A549 (cell line): ENCODE results near the gene SENP8. TPM values are rescaled to one million over a fixed set of nuclear protein-coding genes. Genes with fewer than 3 reads are reported as not detected.

ENCODE experiments used
- ATAC-seq, 2 experiments: fragments of 200-7000 bp in 1 of 2; fragments of >200 bp in 1 of 2; cut with Nextera tagmentation in 1 of 2; cut with Tn5 transposase in 1 of 2; 3 replicates each; pipeline versions ENCODE4 v1.8.0 to v1.9.1; 2018 to 2020; ENCODE audit warnings: mild to moderate bottlenecking in 1 of 2, moderate library complexity in 1 of 2
- CTCF ChIA-PET: fragments of 300-600 bp; sonication (Branson Sonifier 250); formaldehyde crosslinking; extraction: SDS; loops from one replicate; lab custom pipeline; 2021; ENCODE audit warnings: antibody characterized with exemption, inconsistent platforms; lab: Yijun Ruan, JAX
- POLR2A ChIA-PET: fragments of 350-600 bp; formaldehyde crosslinking; extraction: SDS; loops from one replicate; lab custom pipeline; 2021; ENCODE audit warnings: antibody characterized with exemption, inconsistent platforms; lab: Yijun Ruan, JAX
- DNase-seq, 2 experiments: peaks; one replicate each; pipeline versions ENCODE4 v3.0.0 to v3.0.0-alpha.2; 2011 to 2016; ENCODE audit warnings: low read depth in 1 of 2, low spot score in 1 of 2
- FAIRE-seq: peaks from 2 replicates; lab custom pipeline; 2011; peaks lifted over from hg19 to GRCh38; lab: Jason Lieb, UNC
- H3K27ac ChIP-seq, 2 experiments: fragments of >200 bp; sonication (Bioruptor Twin); formaldehyde crosslinking; 3 replicates each; pipeline ENCODE4 v1.5.1; 2016 to 2017
- H3K4me1 ChIP-seq: fragments of >200 bp; sonication (Bioruptor Twin); formaldehyde crosslinking; 3 replicates; pipeline ENCODE4 v1.6.1; 2016
- H3K4me2 ChIP-seq: fragments of >200 bp; sonication (Bioruptor Twin); formaldehyde crosslinking; 3 replicates; pipeline ENCODE4 v1.6.1; 2016
- H3K4me3 ChIP-seq: fragments of >200 bp; sonication (Bioruptor Twin); formaldehyde crosslinking; 3 replicates; pipeline ENCODE4 v1.5.1; 2016
- H3K9me3 ChIP-seq: fragments of >200 bp; sonication (Bioruptor Twin); formaldehyde crosslinking; 3 replicates; pipeline ENCODE4 v1.6.1; 2016
- CEBPB ChIP-seq, 2 experiments: fragments of >200 bp in 1 of 2; sonication (Bioruptor Twin) in 1 of 2; formaldehyde crosslinking in 1 of 2; IDR thresholded peaks; 2 replicates each; pipeline ENCODE4 v1.6.1; 2012 to 2016
- CHD4 ChIP-seq: fragments of 200-600 bp; sonication (generic); IDR thresholded peaks from 2 replicates; pipeline ENCODE4 v1.6.1; 2016; ENCODE audit warnings: antibody characterized with exemption, mild to moderate bottlenecking, borderline replicate concordance
- EP300 ChIP-seq, 2 experiments: fragments of >200 bp; sonication (Bioruptor Twin); formaldehyde crosslinking; IDR thresholded peaks; 2 replicates in 1 of 2; 3 replicates in 1 of 2; pipeline ENCODE4 v1.6.1; 2016 to 2017
- ESRRA ChIP-seq: fragments of 150-350 bp; IDR thresholded peaks from 2 replicates; pipeline ENCODE4 v1.6.1; 2014; ENCODE audit warnings: mild to moderate bottlenecking, low read length, borderline replicate concordance
- FOSL2 ChIP-seq, 2 experiments: fragments of 450-650 bp in 1 of 2; fragments of >200 bp in 1 of 2; sonication (Bioruptor Twin) in 1 of 2; formaldehyde crosslinking; IDR thresholded peaks; 2 replicates each; pipeline versions ENCODE4 v1.5.0 to v1.6.1; 2016 to 2020; ENCODE audit warnings: mild to moderate bottlenecking in 1 of 2, moderate library complexity in 1 of 2
- GATA3 ChIP-seq: IDR thresholded peaks from 2 replicates; pipeline ENCODE4 v1.6.1; 2012; ENCODE audit warnings: borderline replicate concordance
- HEYL ChIP-seq: fragments of 250-450 bp; sonication (Bioruptor Pico); IDR thresholded peaks from 2 replicates; pipeline ENCODE4 v1.8.0; 2021; ENCODE audit warnings: mild to moderate bottlenecking, moderate library complexity
- HOXA7 ChIP-seq: fragments of 250-450 bp; sonication (Bioruptor Pico); IDR thresholded peaks from 2 replicates; pipeline ENCODE4 v1.5.0; 2020; ENCODE audit warnings: mild to moderate bottlenecking, moderate library complexity
- HOXB5 ChIP-seq: fragments of 250-450 bp; sonication (Bioruptor Pico); IDR thresholded peaks from 2 replicates; pipeline ENCODE4 v1.5.0; 2020; ENCODE audit warnings: mild to moderate bottlenecking, moderate library complexity
- JUN ChIP-seq, 2 experiments: fragments of >200 bp; sonication (Bioruptor Twin); formaldehyde crosslinking; IDR thresholded peaks; 2 replicates in 1 of 2; 3 replicates in 1 of 2; pipeline ENCODE4 v1.6.1; 2016 to 2017
- JUNB ChIP-seq: fragments of >200 bp; sonication (Bioruptor Twin); formaldehyde crosslinking; IDR thresholded peaks from 2 replicates; pipeline ENCODE4 v1.6.1; 2016
- NR3C1 ChIP-seq: fragments of >200 bp; sonication (Bioruptor Twin); formaldehyde crosslinking; IDR thresholded peaks from 3 replicates; pipeline ENCODE4 v1.6.1; 2017
- RAD21 ChIP-seq, 2 experiments: fragments of >200 bp in 1 of 2; sonication (Bioruptor Twin) in 1 of 2; formaldehyde crosslinking in 1 of 2; IDR thresholded peaks in 1 of 2; conservative IDR thresholded peaks in 1 of 2; 2 replicates in 1 of 2; 3 replicates in 1 of 2; pipeline ENCODE4 v1.6.1; 2012 to 2018; ENCODE audit warnings: inconsistent platforms in 1 of 2
- RCOR1 ChIP-seq: fragments of 150-350 bp; IDR thresholded peaks from 2 replicates; pipeline ENCODE4 v1.6.1; 2014; ENCODE audit warnings: antibody characterized with exemption, low read length, low read depth
- RFX5 ChIP-seq: fragments of 450-650 bp; IDR thresholded peaks from 2 replicates; pipeline ENCODE4 v1.7.1; 2014; ENCODE audit warnings: antibody characterized with exemption, mild to moderate bottlenecking, moderate library complexity
- RNF2 ChIP-seq: fragments of 200-600 bp; sonication (generic); IDR thresholded peaks from 2 replicates; pipeline ENCODE4 v1.6.1; 2016; ENCODE audit warnings: low read depth, mild to moderate bottlenecking, antibody characterized with exemption, moderate library complexity, borderline replicate concordance
- SMC3 ChIP-seq: fragments of >200 bp; sonication (Bioruptor Twin); formaldehyde crosslinking; IDR thresholded peaks from 3 replicates; pipeline ENCODE4 v1.6.1; 2018; ENCODE audit warnings: inconsistent platforms
- SREBF2 ChIP-seq: fragments of 450-650 bp; IDR thresholded peaks from 2 replicates; pipeline ENCODE4 v1.6.1; 2014; ENCODE audit warnings: mild to moderate bottlenecking, moderate library complexity
- TFCP2L1 ChIP-seq: fragments of 250-450 bp; sonication (Bioruptor Pico); IDR thresholded peaks from 2 replicates; pipeline ENCODE4 v1.5.0; 2021; ENCODE audit warnings: mild to moderate bottlenecking
- ZC3H11A ChIP-seq: fragments of 450-650 bp; IDR thresholded peaks from 2 replicates; pipeline ENCODE4 v1.6.1; 2014; ENCODE audit warnings: antibody characterized with exemption, mild to moderate bottlenecking
- ZFP36 ChIP-seq: fragments of 450-650 bp; IDR thresholded peaks from 2 replicates; pipeline ENCODE4 v1.6.1; 2014; ENCODE audit warnings: borderline replicate concordance; ENCODE audit not compliant: partially characterized antibody
- ZNF302 ChIP-seq: fragments of 250-450 bp; sonication (Bioruptor Pico); IDR thresholded peaks from 2 replicates; pipeline ENCODE4 v1.9.0; 2021; ENCODE audit warnings: inconsistent platforms, mild to moderate bottlenecking, moderate library complexity
- WGBS: methylation state at CpG from one replicate; pipeline ENCODE4 v1.1.6; 2017; ENCODE audit errors: missing lambda C conversion rate; 5-methylcytosine and 5-hydroxymethylcytosine counted together
- polyA plus RNA-seq, 4 experiments: library from polyadenylated mRNA; depleted of rRNA in 3 of 4; stranded (reverse); fragments of >200 nt; fragmentation: RNase III in 1 of 4; extraction: RNeasy Plus Mini Kit Qiagen cat#74134 plus additional on column Dnase treatment in 1 of 4; gene quantifications; 2 replicates in 3 of 4; 3 replicates in 1 of 4; pipeline ENCODE4 v1.2.3, GENCODE V29; 2011 to 2017
- TF ChIP-seq, protein P1 (sequence below): IDR thresholded peaks from 2 replicates; pipeline ENCODE4 v1.6.1; 2012
- TF ChIP-seq, protein P2 (sequence below): fragments of 200-600 bp; sonication (generic); IDR thresholded peaks from 2 replicates; pipeline ENCODE4 v1.6.1; 2016; ENCODE audit warnings: antibody characterized with exemption, mild to moderate bottlenecking, moderate library complexity
- TF ChIP-seq, protein P3 (sequence below): fragments of >200 bp; sonication (Bioruptor Twin); formaldehyde crosslinking; IDR thresholded peaks from 2 replicates; pipeline ENCODE4 v1.6.1; 2016
- TF ChIP-seq, protein P4 (sequence below): fragments of 250-450 bp; sonication (Bioruptor Pico); IDR thresholded peaks from 2 replicates; pipeline ENCODE4 v1.5.0; 2021; ENCODE audit warnings: mild to moderate bottlenecking, moderate library complexity, borderline replicate concordance
- TF ChIP-seq, protein P5 (sequence below): fragments of >200 bp; sonication (Bioruptor Twin); formaldehyde crosslinking; IDR thresholded peaks from 3 replicates; pipeline ENCODE4 v1.6.1; 2016
- TF ChIP-seq, protein P6 (sequence below): fragments of 450-650 bp; IDR thresholded peaks from 2 replicates; pipeline ENCODE4 v1.6.1; 2014; ENCODE audit warnings: antibody characterized with exemption

SENP8 gene
- polyA plus RNA-seq, 2 of the 4 experiments (the other 2 are of a cell fraction) = 1.2 to 3.7 TPM

DNA sequence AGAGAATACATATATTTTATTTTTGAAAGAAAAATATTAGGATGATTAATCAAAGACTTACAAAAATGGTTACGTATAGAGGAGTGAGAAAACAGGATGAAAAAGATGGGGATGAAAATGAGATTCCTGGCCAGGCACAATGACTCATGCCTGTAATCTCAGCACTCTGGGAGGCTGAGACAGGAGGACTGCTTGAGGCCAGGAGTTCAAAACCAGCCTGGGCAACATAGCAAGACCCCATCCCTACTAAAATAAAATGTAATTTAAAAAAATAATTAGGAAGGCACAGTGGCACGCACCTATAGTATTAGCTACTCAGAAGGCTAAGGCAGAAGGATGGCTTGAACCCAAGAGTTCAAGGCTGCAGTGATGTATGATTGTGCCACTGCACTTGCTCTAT, 12.1 kb upstream of the SENP8 start (continued):
- TF ChIP-seq ESRRA (no peak), RNF2 (no peak)
- TF ChIP-seq, all 56 proteins: peak for 0

DNA sequence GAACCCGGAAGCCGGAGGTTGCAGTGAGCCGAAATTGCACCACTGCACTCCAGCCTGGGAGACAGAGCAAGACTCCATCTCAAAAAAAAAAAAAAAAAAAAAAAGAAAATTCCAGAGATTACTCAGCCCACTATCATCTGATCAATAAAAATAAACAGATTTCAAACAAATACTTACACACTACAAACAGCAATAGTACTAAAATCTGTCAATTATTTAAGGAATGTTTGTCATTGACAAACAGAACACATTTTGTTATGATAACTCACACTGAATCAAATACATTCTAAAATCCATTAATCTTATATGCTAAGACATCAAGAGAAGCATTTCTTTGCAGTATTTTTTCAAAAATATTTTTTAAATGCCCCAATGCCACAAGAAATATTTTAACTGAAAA, 7.8 kb upstream of the SENP8 start:
- no peak overlapping the region for H3K4me3 ChIP-seq
- H3K9me3 ChIP-seq = no peaks in the 10 kb centered on the region
- peak overlapping the region; percentile 13; the same call in 2 of the 3 replicates for H3K4me2 ChIP-seq
- ChIA-PET CTCF (no interaction called here), POLR2A (no interaction called here)
- TF ChIP-seq GATA3 (peak; percentile 95), EP300 (IDR thresholded peaks at IDR 0.05) (no peak), ZFP36 (peak; percentile 62), JUN (IDR thresholded peaks at IDR 0.05) (no peak), RAD21 (conservative IDR thresholded peaks at IDR 0.05 in 1 of 2, IDR thresholded peaks at IDR 0.05 in 1 of 2) (0 out of 5 replicates have a peak, but pooled peaks of 1 of the 2 experiments have one; percentile 6), JUNB (peak; percentile 68), FOSL2 (IDR thresholded peaks at IDR 0.05) (peak; percentile 17; the same call in 1 of the 2 replicates), FOSL2 (CRISPR knock-in tag; IDR thresholded peaks at IDR 0.05) (peak; percentile 87), HOXB5 (peak; percentile 96), CEBPB (IDR thresholded peaks at IDR 0.05) (peak in 1 of 2 experiments; percentile 54; a peak in 1 of 4 replicates), CHD4 (no peak)
- TF ChIP-seq, protein P1, sequence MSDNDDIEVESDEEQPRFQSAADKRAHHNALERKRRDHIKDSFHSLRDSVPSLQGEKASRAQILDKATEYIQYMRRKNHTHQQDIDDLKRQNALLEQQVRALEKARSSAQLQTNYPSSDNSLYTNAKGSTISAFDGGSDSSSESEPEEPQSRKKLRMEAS = 0 out of 2 replicates have a peak, but pooled peaks have one; percentile 16
- TF ChIP-seq, protein P2, sequence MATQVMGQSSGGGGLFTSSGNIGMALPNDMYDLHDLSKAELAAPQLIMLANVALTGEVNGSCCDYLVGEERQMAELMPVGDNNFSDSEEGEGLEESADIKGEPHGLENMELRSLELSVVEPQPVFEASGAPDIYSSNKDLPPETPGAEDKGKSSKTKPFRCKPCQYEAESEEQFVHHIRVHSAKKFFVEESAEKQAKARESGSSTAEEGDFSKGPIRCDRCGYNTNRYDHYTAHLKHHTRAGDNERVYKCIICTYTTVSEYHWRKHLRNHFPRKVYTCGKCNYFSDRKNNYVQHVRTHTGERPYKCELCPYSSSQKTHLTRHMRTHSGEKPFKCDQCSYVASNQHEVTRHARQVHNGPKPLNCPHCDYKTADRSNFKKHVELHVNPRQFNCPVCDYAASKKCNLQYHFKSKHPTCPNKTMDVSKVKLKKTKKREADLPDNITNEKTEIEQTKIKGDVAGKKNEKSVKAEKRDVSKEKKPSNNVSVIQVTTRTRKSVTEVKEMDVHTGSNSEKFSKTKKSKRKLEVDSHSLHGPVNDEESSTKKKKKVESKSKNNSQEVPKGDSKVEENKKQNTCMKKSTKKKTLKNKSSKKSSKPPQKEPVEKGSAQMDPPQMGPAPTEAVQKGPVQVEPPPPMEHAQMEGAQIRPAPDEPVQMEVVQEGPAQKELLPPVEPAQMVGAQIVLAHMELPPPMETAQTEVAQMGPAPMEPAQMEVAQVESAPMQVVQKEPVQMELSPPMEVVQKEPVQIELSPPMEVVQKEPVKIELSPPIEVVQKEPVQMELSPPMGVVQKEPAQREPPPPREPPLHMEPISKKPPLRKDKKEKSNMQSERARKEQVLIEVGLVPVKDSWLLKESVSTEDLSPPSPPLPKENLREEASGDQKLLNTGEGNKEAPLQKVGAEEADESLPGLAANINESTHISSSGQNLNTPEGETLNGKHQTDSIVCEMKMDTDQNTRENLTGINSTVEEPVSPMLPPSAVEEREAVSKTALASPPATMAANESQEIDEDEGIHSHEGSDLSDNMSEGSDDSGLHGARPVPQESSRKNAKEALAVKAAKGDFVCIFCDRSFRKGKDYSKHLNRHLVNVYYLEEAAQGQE = no peak
- peak; percentile 89 for FAIRE-seq
- DNase-seq = peak; percentile 46 to 75
- ATAC-seq = peak; percentile 50 to 87; a peak in 5 of 6 replicates
- no peak overlapping the region for H3K27ac ChIP-seq
- 35% methylated on average over 3 of the region's 3 CpGs for WGBS
- H3K4me1 ChIP-seq = peaks cover 54% of the 10 kb centered on the region

DNA sequence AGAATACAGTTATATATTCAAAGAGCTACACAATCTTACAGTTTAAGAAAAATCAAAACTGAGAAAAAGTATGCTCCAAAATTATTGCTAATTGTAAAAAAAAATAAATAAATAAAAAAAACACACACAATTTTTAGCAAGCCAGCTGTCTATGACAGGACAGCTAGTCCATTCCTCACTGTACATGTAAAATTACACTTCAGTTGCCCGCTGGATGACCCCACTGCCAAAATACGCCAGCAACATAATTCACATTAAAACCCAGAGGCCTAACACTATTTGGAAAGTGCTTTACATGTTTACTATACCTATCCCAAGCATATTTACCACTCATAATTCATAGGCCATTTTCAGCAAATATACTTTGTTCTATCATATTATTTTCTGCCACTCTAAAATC, 6.1 kb upstream of the SENP8 start:
- CTCF ChIA-PET = interaction anchor here (0.7 to 1.8 kb wide), 4 partner anchors 8 to 45 kb away, joined by 3 to 5 read pairs (median 4); no protein-coding TSS in a partner anchor
- no peaks in the 10 kb centered on the region for H3K9me3 ChIP-seq
- peaks cover 58% of the 10 kb centered on the region for H3K4me1 ChIP-seq
- H3K4me2 ChIP-seq = no peak overlapping the region
- no peak for ATAC-seq
- no peak overlapping the region for H3K4me3 ChIP-seq
- POLR2A ChIA-PET = interaction anchor here (0.6 kb wide), 2 partner anchors 42 to 175 kb away, joined by 3 read pairs; no protein-coding TSS in a partner anchor
- H3K27ac ChIP-seq = no peak overlapping the region
- 93% methylated on average over 2 of the region's 2 CpGs for WGBS
- FAIRE-seq = no peak
- DNase-seq = no peak
- no peak for TF ChIP-seq ZNF302 (CRISPR knock-in tag)
- no peak for TF ChIP-seq TFCP2L1 (CRISPR knock-in tag)
- TF ChIP-seq, protein P3, sequence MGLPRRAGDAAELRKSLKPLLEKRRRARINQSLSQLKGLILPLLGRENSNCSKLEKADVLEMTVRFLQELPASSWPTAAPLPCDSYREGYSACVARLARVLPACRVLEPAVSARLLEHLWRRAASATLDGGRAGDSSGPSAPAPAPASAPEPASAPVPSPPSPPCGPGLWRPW = no peak
- TF ChIP-seq, protein P4, sequence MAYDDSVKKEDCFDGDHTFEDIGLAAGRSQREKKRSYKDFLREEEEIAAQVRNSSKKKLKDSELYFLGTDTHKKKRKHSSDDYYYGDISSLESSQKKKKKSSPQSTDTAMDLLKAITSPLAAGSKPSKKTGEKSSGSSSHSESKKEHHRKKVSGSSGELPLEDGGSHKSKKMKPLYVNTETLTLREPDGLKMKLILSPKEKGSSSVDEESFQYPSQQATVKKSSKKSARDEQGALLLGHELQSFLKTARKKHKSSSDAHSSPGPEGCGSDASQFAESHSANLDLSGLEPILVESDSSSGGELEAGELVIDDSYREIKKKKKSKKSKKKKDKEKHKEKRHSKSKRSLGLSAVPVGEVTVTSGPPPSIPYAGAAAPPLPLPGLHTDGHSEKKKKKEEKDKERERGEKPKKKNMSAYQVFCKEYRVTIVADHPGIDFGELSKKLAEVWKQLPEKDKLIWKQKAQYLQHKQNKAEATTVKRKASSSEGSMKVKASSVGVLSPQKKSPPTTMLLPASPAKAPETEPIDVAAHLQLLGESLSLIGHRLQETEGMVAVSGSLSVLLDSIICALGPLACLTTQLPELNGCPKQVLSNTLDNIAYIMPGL (CRISPR knock-in tag) = no peak
- TF ChIP-seq RCOR1 = no peak
- TF ChIP-seq RFX5 = no peak
- no peak for TF ChIP-seq HOXA7 (CRISPR knock-in tag)
- TF ChIP-seq CEBPB (IDR thresholded peaks at IDR 0.05) = no peak
- TF ChIP-seq, protein P5, sequence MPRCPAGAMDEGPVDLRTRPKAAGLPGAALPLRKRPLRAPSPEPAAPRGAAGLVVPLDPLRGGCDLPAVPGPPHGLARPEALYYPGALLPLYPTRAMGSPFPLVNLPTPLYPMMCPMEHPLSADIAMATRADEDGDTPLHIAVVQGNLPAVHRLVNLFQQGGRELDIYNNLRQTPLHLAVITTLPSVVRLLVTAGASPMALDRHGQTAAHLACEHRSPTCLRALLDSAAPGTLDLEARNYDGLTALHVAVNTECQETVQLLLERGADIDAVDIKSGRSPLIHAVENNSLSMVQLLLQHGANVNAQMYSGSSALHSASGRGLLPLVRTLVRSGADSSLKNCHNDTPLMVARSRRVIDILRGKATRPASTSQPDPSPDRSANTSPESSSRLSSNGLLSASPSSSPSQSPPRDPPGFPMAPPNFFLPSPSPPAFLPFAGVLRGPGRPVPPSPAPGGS = no peak
- TF ChIP-seq, protein P1 = no peak
- no peak for TF ChIP-seq HEYL
- TF ChIP-seq ZC3H11A = no peak
- TF ChIP-seq NR3C1 = no peak
- no peak for TF ChIP-seq SMC3
- TF ChIP-seq JUNB = no peak
- no peak for TF ChIP-seq SREBF2
- TF ChIP-seq, protein P6, sequence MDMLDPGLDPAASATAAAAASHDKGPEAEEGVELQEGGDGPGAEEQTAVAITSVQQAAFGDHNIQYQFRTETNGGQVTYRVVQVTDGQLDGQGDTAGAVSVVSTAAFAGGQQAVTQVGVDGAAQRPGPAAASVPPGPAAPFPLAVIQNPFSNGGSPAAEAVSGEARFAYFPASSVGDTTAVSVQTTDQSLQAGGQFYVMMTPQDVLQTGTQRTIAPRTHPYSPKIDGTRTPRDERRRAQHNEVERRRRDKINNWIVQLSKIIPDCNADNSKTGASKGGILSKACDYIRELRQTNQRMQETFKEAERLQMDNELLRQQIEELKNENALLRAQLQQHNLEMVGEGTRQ = no peak
